K562 (cell line): Measurements from ENCODE around the gene SMC1A. TPM values are rescaled to one million over a fixed set of nuclear protein-coding genes. Genes with fewer than 3 reads are reported as not detected.

Source experiments
- ATF1 ChIP-seq, 2 experiments: fragments of 450-650 bp in 1 of 2; IDR thresholded peaks; 2 replicates each; pipeline ENCODE4 v1.6.1; 2016; ENCODE audit warnings: missing compliant biosample characterization in 1 of 2, missing genetic modification characterization in 1 of 2
- C11orf30 ChIP-seq: fragments of 450-650 bp; IDR thresholded peaks from 2 replicates; pipeline ENCODE4 v1.6.1; 2016; ENCODE audit warnings: low read depth, mild to moderate bottlenecking
- CEBPG ChIP-seq, 3 experiments: fragments of 200-800 bp in 1 of 3; sonication (Bioruptor generic) in 1 of 3; sonication (generic) in 1 of 3; formaldehyde crosslinking in 1 of 3; IDR thresholded peaks in 2 of 3; conservative IDR thresholded peaks in 1 of 3; 2 replicates each; pipeline versions ENCODE4 v1.6.1 to v1.8.0; 2016 to 2022; ENCODE audit warnings: missing compliant biosample characterization in 2 of 3, missing genetic modification characterization in 2 of 3, mild to moderate bottlenecking in 1 of 3, missing genetic modification reagents in 1 of 3
- CREM ChIP-seq: IDR thresholded peaks from 2 replicates; pipeline ENCODE4 v1.6.1; 2014; ENCODE audit warnings: antibody characterized with exemption, low read depth
- DPF2 ChIP-seq: fragments of 450-650 bp; IDR thresholded peaks from 2 replicates; pipeline ENCODE4 v1.6.1; 2016
- EGR1 ChIP-seq: fragments of 450-650 bp; conservative IDR thresholded peaks from 2 replicates; pipeline ENCODE4 v1.6.1; 2017; ENCODE audit warnings: mild to moderate bottlenecking
- ESRRA ChIP-seq: fragments of 450-650 bp; IDR thresholded peaks from 2 replicates; pipeline ENCODE4 v1.6.1; 2014; ENCODE audit warnings: low read depth, mild to moderate bottlenecking, moderate library complexity, borderline replicate concordance
- HMGN3 ChIP-seq: IDR thresholded peaks from 2 replicates; pipeline ENCODE4 v1.6.1; 2011; ENCODE audit warnings: borderline replicate concordance, low read depth, mild to moderate bottlenecking, mixed read lengths, low read length; ENCODE audit not compliant: insufficient read length; ENCODE audit errors: extremely low read depth
- HNRNPLL ChIP-seq: fragments of 200-400 bp; formaldehyde crosslinking; IDR thresholded peaks from 2 replicates; pipeline ENCODE4 v1.6.1; 2017; ENCODE audit warnings: low read length, low read depth, mild to moderate bottlenecking; ENCODE audit not compliant: poor library complexity, severe bottlenecking
- LCOR ChIP-seq: sonication (generic); formaldehyde crosslinking; IDR thresholded peaks from 2 replicates; pipeline ENCODE4 v1.8.0; 2022; ENCODE audit warnings: mild to moderate bottlenecking, missing genetic modification reagents
- MEIS2 ChIP-seq: fragments of 450-650 bp; IDR thresholded peaks from 2 replicates; pipeline ENCODE4 v1.6.1; 2014; ENCODE audit warnings: mild to moderate bottlenecking; ENCODE audit not compliant: partially characterized antibody
- MTA1 ChIP-seq: fragments of 450-650 bp; IDR thresholded peaks from 2 replicates; pipeline ENCODE4 v1.6.1; 2017; ENCODE audit warnings: borderline replicate concordance
- NFE2L1 ChIP-seq: fragments of 450-650 bp; IDR thresholded peaks from 2 replicates; pipeline ENCODE4 v1.6.1; 2016; ENCODE audit warnings: missing genetic modification characterization, low read depth, mild to moderate bottlenecking, missing compliant biosample characterization, moderate library complexity, borderline replicate concordance
- NR4A1 ChIP-seq, 2 experiments: fragments of 250-450 bp in 1 of 2; fragments of 450-650 bp in 1 of 2; sonication (Bioruptor Pico) in 1 of 2; IDR thresholded peaks; 2 replicates each; pipeline versions ENCODE4 v1.4.0 to v1.6.1; 2016 to 2020; ENCODE audit warnings: mild to moderate bottlenecking in 2 of 2, missing compliant biosample characterization in 1 of 2, missing genetic modification characterization in 1 of 2, moderate library complexity in 1 of 2
- PHF8 ChIP-seq: fragments of 200-600 bp; sonication (generic); IDR thresholded peaks from 2 replicates; pipeline ENCODE4 v1.6.1; 2012; ENCODE audit warnings: mixed run types, mild to moderate bottlenecking, inconsistent platforms, low read length, moderate library complexity, borderline replicate concordance
- RBFOX2 ChIP-seq: fragments of 200-400 bp; formaldehyde crosslinking; IDR thresholded peaks from 2 replicates; pipeline ENCODE4 v1.6.1; 2017; ENCODE audit warnings: low read depth, mild to moderate bottlenecking, low read length, moderate library complexity
- SIN3A ChIP-seq, 2 experiments: fragments of 150-350 bp in 1 of 2; IDR thresholded peaks; 2 replicates each; pipeline ENCODE4 v1.6.1; 2011 to 2016; ENCODE audit warnings: borderline replicate concordance in 2 of 2, low read depth in 2 of 2, low read length in 2 of 2, mild to moderate bottlenecking in 2 of 2, moderate library complexity in 2 of 2; ENCODE audit not compliant: control insufficient read depth in 1 of 2
- SIX5 ChIP-seq, 2 experiments: IDR thresholded peaks; 2 replicates each; pipeline ENCODE4 v1.6.1; 2011; ENCODE audit warnings: low read length in 2 of 2, borderline replicate concordance in 1 of 2, low read depth in 1 of 2, mild to moderate bottlenecking in 1 of 2, moderate library complexity in 1 of 2; ENCODE audit not compliant: insufficient read depth in 1 of 2
- TARDBP ChIP-seq: fragments of 450-650 bp; IDR thresholded peaks from 2 replicates; pipeline ENCODE4 v1.6.1; 2016
- TOE1 ChIP-seq, 2 experiments: fragments of 450-650 bp in 1 of 2; sonication (generic) in 1 of 2; formaldehyde crosslinking in 1 of 2; IDR thresholded peaks; 2 replicates each; pipeline versions ENCODE4 v1.7.1 to v1.8.0; 2016 to 2022; ENCODE audit warnings: borderline replicate concordance in 2 of 2, mild to moderate bottlenecking in 2 of 2, antibody characterized with exemption in 1 of 2, inconsistent platforms in 1 of 2, low read depth in 1 of 2, missing genetic modification reagents in 1 of 2, moderate library complexity in 1 of 2
- XRCC4 ChIP-seq: IDR thresholded peaks from one replicate; pipeline ENCODE4 v1.6.1; 2011; ENCODE audit not compliant: insufficient read depth, insufficient read length; ENCODE audit errors: extremely low read depth
- YY1 ChIP-seq, 3 experiments: IDR thresholded peaks; 2 replicates each; pipeline ENCODE4 v1.6.1; 2011; ENCODE audit warnings: low read length in 2 of 3, mild to moderate bottlenecking in 2 of 3, moderate library complexity in 2 of 3, borderline replicate concordance in 1 of 3, control low read depth in 1 of 3, low read depth in 1 of 3; ENCODE audit not compliant: insufficient read depth in 3 of 3, insufficient replicate concordance in 2 of 3, control insufficient read depth in 1 of 3, insufficient read length in 1 of 3; ENCODE audit errors: extremely low read depth in 1 of 3
- polyA plus RNA-seq, 8 experiments: library from polyadenylated mRNA; depleted of rRNA in 4 of 8; stranded (reverse) in 5 of 8; unstranded in 3 of 8; fragments of >200 nt; fragmentation: Nextera tagmentation in 2 of 8; fragmentation: Illumina TruSeq in 1 of 8; extraction: Ambion mirVana in 2 of 8; extraction: Trizol in 1 of 8; gene quantifications; 2 replicates each; pipeline versions ENCODE4 v1.2.1 to v1.2.3, GENCODE V29; 2011 to 2014; ENCODE audit warnings: inconsistent platforms in 1 of 8, missing spikeins in 1 of 8
- total RNA-seq, 7 experiments: library from RNA; depleted of rRNA in 6 of 7; stranded (reverse); fragments of >200 nt in 6 of 7; fragmentation: Illumina TruSeq in 2 of 7; extraction: Trizol in 2 of 7; gene quantifications; 2 replicates each; pipeline versions ENCODE4 v1.2.1 to v1.2.3, GENCODE V29; 2011 to 2021; ENCODE audit warnings: low replicate concordance in 1 of 7
- TF ChIP-seq, protein P1 (sequence below): fragments of 250-450 bp; sonication (Bioruptor Pico); IDR thresholded peaks from 2 replicates; pipeline ENCODE4 v1.4.0; 2020; ENCODE audit warnings: mild to moderate bottlenecking

SMC1A gene
- total and polyA plus RNA-seq, 9 of the 15 experiments (the other 6 are each of a cell fraction or from before 2014, with no cell fraction given): 28.5 to 126 (median 71.2) TPM

DNA sequence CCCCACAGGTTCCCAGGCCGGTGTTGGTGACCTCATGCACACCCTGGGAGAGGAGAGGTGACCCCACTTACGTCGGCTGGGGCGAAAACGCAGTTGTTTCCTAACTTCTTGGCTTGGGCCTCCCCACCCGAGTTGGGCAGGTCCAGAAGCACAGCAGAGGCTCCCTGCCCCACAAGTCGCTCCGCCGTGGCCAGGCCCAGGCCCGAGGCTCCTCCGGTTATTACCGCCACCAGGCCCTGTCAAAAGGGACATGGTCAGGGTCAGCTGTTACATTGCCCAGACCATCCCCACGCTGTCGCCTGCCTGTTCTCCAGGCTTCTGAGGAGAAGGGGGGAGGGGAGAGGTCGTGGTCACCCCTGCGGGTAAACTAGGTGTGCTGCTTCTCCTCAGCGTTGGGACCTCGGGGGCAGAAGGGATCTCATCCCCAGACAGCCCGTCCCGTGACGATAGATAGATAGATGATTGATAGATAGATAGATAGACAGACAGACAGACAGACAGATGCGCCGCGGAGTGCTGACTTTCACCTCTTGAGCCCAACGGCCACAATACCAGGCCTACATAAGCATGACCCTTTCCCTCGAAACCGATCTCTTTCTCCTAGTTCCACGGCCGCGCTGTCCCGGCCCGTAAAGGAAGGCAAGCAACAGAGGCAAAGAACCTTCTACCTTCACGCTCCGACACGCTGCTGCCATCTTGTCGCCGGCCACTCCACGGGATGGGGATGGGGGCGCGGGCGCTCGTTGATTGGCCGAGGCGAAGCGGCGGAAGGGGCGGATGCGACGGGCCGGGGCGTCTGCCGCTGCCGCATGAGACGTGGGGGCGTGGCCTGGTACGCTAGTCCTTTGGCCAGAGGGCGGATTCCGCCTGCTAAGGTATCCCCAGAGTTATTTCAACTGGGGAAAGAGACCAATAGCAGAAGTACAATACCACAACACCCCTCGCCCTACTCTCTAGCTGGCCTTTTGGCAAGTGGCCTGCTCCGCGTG lies 11.5 kb upstream of the SMC1A start, which contains the start of gene HSD17B10 (continued):
- TF ChIP-seq, protein P1, sequence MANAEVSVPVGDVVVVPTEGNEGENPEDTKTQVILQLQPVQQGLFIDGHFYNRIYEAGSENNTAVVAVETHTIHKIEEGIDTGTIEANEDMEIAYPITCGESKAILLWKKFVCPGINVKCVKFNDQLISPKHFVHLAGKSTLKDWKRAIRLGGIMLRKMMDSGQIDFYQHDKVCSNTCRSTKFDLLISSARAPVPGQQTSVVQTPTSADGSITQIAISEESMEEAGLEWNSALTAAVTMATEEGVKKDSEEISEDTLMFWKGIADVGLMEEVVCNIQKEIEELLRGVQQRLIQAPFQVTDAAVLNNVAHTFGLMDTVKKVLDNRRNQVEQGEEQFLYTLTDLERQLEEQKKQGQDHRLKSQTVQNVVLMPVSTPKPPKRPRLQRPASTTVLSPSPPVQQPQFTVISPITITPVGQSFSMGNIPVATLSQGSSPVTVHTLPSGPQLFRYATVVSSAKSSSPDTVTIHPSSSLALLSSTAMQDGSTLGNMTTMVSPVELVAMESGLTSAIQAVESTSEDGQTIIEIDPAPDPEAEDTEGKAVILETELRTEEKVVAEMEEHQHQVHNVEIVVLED (CRISPR knock-in tag): peak; percentile 83
- TF ChIP-seq ATF1 (CRISPR knock-in tag; IDR thresholded peaks at IDR 0.05) (no peak), ATF1 (tag; IDR thresholded peaks at IDR 0.05) (peak; percentile 59), TARDBP (0 out of 2 replicates have a peak, but pooled peaks have one; percentile 15), XRCC4 (no peak), ESRRA (no peak), MTA1 (no peak), MEIS2 (peak; percentile 9), NFE2L1 (tag) (no peak), HNRNPLL (peak; percentile 55), TOE1 (IDR thresholded peaks at IDR 0.05; ENCODE audit: borderline replicate concordance) (no peak), TOE1 (CRISPR knock-in tag; IDR thresholded peaks at IDR 0.05; ENCODE audit: borderline replicate concordance, low read depth) (no peak), CREM (peak; percentile 53), EGR1 (peak; percentile 39; the same call in 1 of the 2 replicates), DPF2 (no peak), HMGN3 (peak; percentile 65), LCOR (CRISPR knock-in tag) (no peak), PHF8 (peak; percentile 82; the same call in 1 of the 2 replicates), NR4A1 (CRISPR knock-in tag; IDR thresholded peaks at IDR 0.05) (no peak), NR4A1 (tag; IDR thresholded peaks at IDR 0.05) (no peak), SIN3A (IDR thresholded peaks at IDR 0.05; ENCODE audit: borderline replicate concordance in 2 of 2, control insufficient read depth in 1 of 2, low read depth in 2 of 2, low read length in 2 of 2) (0 out of 4 replicates have a peak, but pooled peaks of 1 of the 2 experiments have one; percentile 44), RBFOX2 (peak; percentile 91), CEBPG (CRISPR knock-in tag; IDR thresholded peaks at IDR 0.05) (no peak), CEBPG (tag; conservative IDR thresholded peaks at IDR 0.05 in 1 of 2, IDR thresholded peaks at IDR 0.05 in 1 of 2) (no peak), SIX5 (IDR thresholded peaks at IDR 0.05; ENCODE audit: borderline replicate concordance in 1 of 2, insufficient read depth in 1 of 2, low read depth in 1 of 2, low read length in 2 of 2) (no peak), C11orf30 (peak; percentile 83), YY1 (IDR thresholded peaks at IDR 0.05; ENCODE audit: borderline replicate concordance in 1 of 3, control insufficient read depth in 1 of 3, extremely low read depth in 1 of 3, insufficient read depth in 3 of 3, insufficient read length in 1 of 3, insufficient replicate concordance in 2 of 3, low read depth in 1 of 3, low read length in 2 of 3) (peak; percentile 56 to 90 (median 86))
